ENCODE results near the gene SORCS2. TPM values are rescaled to one million over a fixed set of nuclear protein-coding genes. Genes with fewer than 3 reads are reported as not detected.

Gene SORCS2
- total RNA-seq, 1 donor: under 0.01 TPM

- no peak for DNase-seq (ENCODE audit: low read depth in 2 of 3, low spot score in 2 of 3)
These were observed 90.6 kb downstream of the SORCS2 start for GRCh38 chr4:7282786-7283440.

GRCh38 chr4:7285244-7286094 is 93.1 kb downstream of the SORCS2 start:
- no peak for DNase-seq (ENCODE audit: low read depth in 2 of 3, low spot score in 2 of 3)

- no peak for DNase-seq (ENCODE audit: low read depth in 2 of 3, low spot score in 2 of 3)
These were observed 93.8 kb downstream of the SORCS2 start for GRCh38 chr4:7286170-7286569.

GRCh38 chr4:7286798-7287197 is 94.5 kb downstream of the SORCS2 start:
- no peak for DNase-seq (ENCODE audit: low read depth in 2 of 3, low spot score in 2 of 3)

- DNase-seq (ENCODE audit: low read depth in 2 of 3, low spot score in 2 of 3): no peak
These were observed 95.1 kb downstream of the SORCS2 start for GRCh38 chr4:7287274-7287917.

- no peak for DNase-seq (ENCODE audit: low read depth in 2 of 3, low spot score in 2 of 3)
These were observed 95.6 kb downstream of the SORCS2 start for GRCh38 chr4:7287918-7288280.

GRCh38 chr4:7288751-7289523 is 96.6 kb downstream of the SORCS2 start:
- no peak for DNase-seq (ENCODE audit: low read depth in 2 of 3, low spot score in 2 of 3)

GRCh38 chr4:7289589-7289988 is 97.3 kb downstream of the SORCS2 start:
- DNase-seq (ENCODE audit: low read depth in 2 of 3, low spot score in 2 of 3): no peak

- DNase-seq (ENCODE audit: low read depth in 2 of 3, low spot score in 2 of 3): no peak
These were observed 99.2 kb downstream of the SORCS2 start for GRCh38 chr4:7291372-7292114.

GRCh38 chr4:7293703-7294102 is 101.4 kb downstream of the SORCS2 start:
- DNase-seq (ENCODE audit: low read depth in 2 of 3, low spot score in 2 of 3): no peak

GRCh38 chr4:7294176-7294756 is 101.9 kb downstream of the SORCS2 start:
- no peak for DNase-seq (ENCODE audit: low read depth in 2 of 3, low spot score in 2 of 3)

- DNase-seq (ENCODE audit: low read depth in 2 of 3, low spot score in 2 of 3): no peak
These were observed 103.0 kb downstream of the SORCS2 start for GRCh38 chr4:7295197-7295910.

- DNase-seq (ENCODE audit: low read depth in 2 of 3, low spot score in 2 of 3): peak in 2 of 3 donors; percentile 19 to 24
These were observed 103.7 kb downstream of the SORCS2 start for GRCh38 chr4:7295911-7296660.

GRCh38 chr4:7296661-7297335 is 104.5 kb downstream of the SORCS2 start:
- DNase-seq (ENCODE audit: low read depth in 2 of 3, low spot score in 2 of 3): no peak

- DNase-seq (ENCODE audit: low read depth in 2 of 3, low spot score in 2 of 3): no peak
These were observed 105.0 kb downstream of the SORCS2 start for GRCh38 chr4:7297374-7297773.

- DNase-seq (ENCODE audit: low read depth in 2 of 3, low spot score in 2 of 3): no peak
These were observed 105.5 kb downstream of the SORCS2 start for GRCh38 chr4:7297881-7298280.

- no peak for DNase-seq (ENCODE audit: low read depth in 2 of 3, low spot score in 2 of 3)
These were observed 106.3 kb downstream of the SORCS2 start for GRCh38 chr4:7298619-7299009.

All from hematopoietic multipotent progenitor cell (in vitro differentiated cells).